ENCODE measurements around the gene CNTNAP2. TPM values are rescaled to one million over a fixed set of nuclear protein-coding genes. Genes with fewer than 3 reads are reported as not detected.

The CNTNAP2 gene
- total RNA-seq, 1 experiment from 2014 or later, result 42.5 TPM

- no peaks in the 10 kb centered on the region for H3K9me3 Mint-ChIP-seq (ENCODE audit: unreplicated experiment)
- no peaks in the 10 kb centered on the region for H3K27me3 Mint-ChIP-seq (ENCODE audit: insufficient read depth, unreplicated experiment)
- Histone ChIP-seq H3K27me3 (replicated peaks; ENCODE audit: control insufficient read depth, insufficient read depth, low read length) (no peaks in the 10 kb centered on the region), H3K4me3 (ENCODE audit: low read depth, low read length) (no peak overlapping the region), H3K9me3 (no peaks in the 10 kb centered on the region), H3K36me3 (ENCODE audit: control insufficient read depth, insufficient read depth, low read length) (no peaks in the 10 kb centered on the region), H3K4me1 (no peaks in the 10 kb centered on the region)
- no peak overlapping the region for H3K4me3 Mint-ChIP-seq (ENCODE audit: unreplicated experiment)
- intact Hi-C loops (cut with micrococcal nuclease; ENCODE audit: unreplicated experiment), result no loop called here
- H3K27ac Mint-ChIP-seq (ENCODE audit: unreplicated experiment), result no peak overlapping the region
- TF ChIP-seq CTCF (IDR thresholded peaks at IDR 0.05; ENCODE audit: insufficient read depth in 1 of 2, low read depth in 1 of 2, low read length in 1 of 2, severe bottlenecking in 1 of 2, unreplicated experiment in 1 of 2), result no peak
- no peaks in the 10 kb centered on the region for H3K4me1 Mint-ChIP-seq (ENCODE audit: low read depth, unreplicated experiment)
- CTCF ChIA-PET, result no interaction called here
- no TSS peak for BruUV-seq (replicated peaks)
- DNase-seq, result no peak
- no peaks in the 10 kb centered on the region for H3K36me3 Mint-ChIP-seq (ENCODE audit: insufficient read depth, unreplicated experiment)
- POLR2A ChIA-PET, result interaction anchor here (0.6 kb wide), 1 partner anchor 65 kb away, joined by 4 read pairs; no protein-coding TSS in a partner anchor
These were observed 1762.5 kb downstream of the CNTNAP2 start for GRCh38 chr7:147878912-147879661.

- no peak overlapping the region for H3K4me3 Mint-ChIP-seq (ENCODE audit: unreplicated experiment)
- Histone ChIP-seq H3K4me3 (ENCODE audit: low read depth, low read length) (no peak overlapping the region), H3K9me3 (no peaks in the 10 kb centered on the region), H3K36me3 (ENCODE audit: control insufficient read depth, insufficient read depth, low read length) (no peaks in the 10 kb centered on the region), H3K27me3 (replicated peaks; ENCODE audit: control insufficient read depth, insufficient read depth, low read length) (no peaks in the 10 kb centered on the region), H3K4me1 (no peaks in the 10 kb centered on the region)
- intact Hi-C loops (cut with micrococcal nuclease; ENCODE audit: unreplicated experiment), result no loop called here
- POLR2A ChIA-PET, result no interaction called here
- BruUV-seq (replicated peaks), result no TSS peak
- no peak overlapping the region for H3K27ac Mint-ChIP-seq (ENCODE audit: unreplicated experiment)
- H3K4me1 Mint-ChIP-seq (ENCODE audit: low read depth, unreplicated experiment), result no peaks in the 10 kb centered on the region
- H3K36me3 Mint-ChIP-seq (ENCODE audit: insufficient read depth, unreplicated experiment), result no peaks in the 10 kb centered on the region
- CTCF ChIA-PET, result no interaction called here
- H3K27me3 Mint-ChIP-seq (ENCODE audit: insufficient read depth, unreplicated experiment), result peaks cover 5% of the 10 kb centered on the region
- DNase-seq, result no peak
- no peaks in the 10 kb centered on the region for H3K9me3 Mint-ChIP-seq (ENCODE audit: unreplicated experiment)
- no peak for TF ChIP-seq CTCF (IDR thresholded peaks at IDR 0.05; ENCODE audit: insufficient read depth in 1 of 2, low read depth in 1 of 2, low read length in 1 of 2, severe bottlenecking in 1 of 2, unreplicated experiment in 1 of 2)
These were observed 1769.3 kb downstream of the CNTNAP2 start for GRCh38 chr7:147885869-147886268.

GRCh38 chr7:147894271-147894670, 1777.7 kb downstream of the CNTNAP2 start:
- Histone ChIP-seq H3K36me3 (ENCODE audit: control insufficient read depth, insufficient read depth, low read length) (no peaks in the 10 kb centered on the region), H3K4me1 (no peaks in the 10 kb centered on the region), H3K4me3 (ENCODE audit: low read depth, low read length) (no peak overlapping the region), H3K27me3 (replicated peaks; ENCODE audit: control insufficient read depth, insufficient read depth, low read length) (no peaks in the 10 kb centered on the region), H3K9me3 (no peaks in the 10 kb centered on the region)
- no TSS peak for BruUV-seq (replicated peaks)
- H3K36me3 Mint-ChIP-seq (ENCODE audit: insufficient read depth, unreplicated experiment), result no peaks in the 10 kb centered on the region
- H3K4me1 Mint-ChIP-seq (ENCODE audit: low read depth, unreplicated experiment), result no peaks in the 10 kb centered on the region
- peaks cover 6% of the 10 kb centered on the region for H3K27me3 Mint-ChIP-seq (ENCODE audit: insufficient read depth, unreplicated experiment)
- no peak for DNase-seq
- CTCF ChIA-PET, result no interaction called here
- no peaks in the 10 kb centered on the region for H3K9me3 Mint-ChIP-seq (ENCODE audit: unreplicated experiment)
- TF ChIP-seq CTCF (IDR thresholded peaks at IDR 0.05; ENCODE audit: insufficient read depth in 1 of 2, low read depth in 1 of 2, low read length in 1 of 2, severe bottlenecking in 1 of 2, unreplicated experiment in 1 of 2), result no peak
- H3K27ac Mint-ChIP-seq (ENCODE audit: unreplicated experiment), result no peak overlapping the region
- POLR2A ChIA-PET, result no interaction called here
- no peak overlapping the region for H3K4me3 Mint-ChIP-seq (ENCODE audit: unreplicated experiment)
- intact Hi-C loops (cut with micrococcal nuclease; ENCODE audit: unreplicated experiment), result no loop called here

Data from Caco-2 (cell line).